ENCODE results near the gene CIITA. TPM values are rescaled to one million over a fixed set of nuclear protein-coding genes. Genes with fewer than 3 reads are reported as not detected.

CIITA gene
- total RNA-seq, 2 donors from 2014 or later: 25.2 to 31.0 TPM

- Histone ChIP-seq H3K4me1 (ENCODE audit: control insufficient read depth in 1 of 2, low read depth in 2 of 2) (no peaks in the 10 kb centered on the region), H3K4me3 (no peak overlapping the region), H3K36me3 (no peaks in the 10 kb centered on the region), H3K27me3 (replicated peaks; ENCODE audit: insufficient read depth) (no peaks in the 10 kb centered on the region), H3K27ac (no peak overlapping the region), H3K9me3 (no peaks in the 10 kb centered on the region)
- DNase-seq (ENCODE audit: low spot score): no peak
- no peak for ATAC-seq (ENCODE audit: insufficient number of reproducible peaks, low FRiP score, low read depth)
- no peak for TF ChIP-seq CTCF (IDR thresholded peaks at IDR 0.05)
Measured at GRCh38 chr16:10889855-10890254, 12.9 kb downstream of the CIITA start.

- H3K27me3 ChIP-seq (replicated peaks; ENCODE audit: insufficient read depth): no peaks in the 10 kb centered on the region
- DNase-seq (ENCODE audit: low spot score) (no peak), ATAC-seq (ENCODE audit: insufficient number of reproducible peaks, low FRiP score, low read depth) (no peak)
- H3K36me3 ChIP-seq: no peaks in the 10 kb centered on the region
- H3K4me3 ChIP-seq: no peak overlapping the region
- no peaks in the 10 kb centered on the region for H3K9me3 ChIP-seq
- no peaks in the 10 kb centered on the region for H3K4me1 ChIP-seq (ENCODE audit: control insufficient read depth in 1 of 2, low read depth in 2 of 2)
- TF ChIP-seq CTCF (IDR thresholded peaks at IDR 0.05): no peak
- no peak overlapping the region for H3K27ac ChIP-seq
Measured at GRCh38 chr16:10892782-10893318, 15.8 kb downstream of the CIITA start.

- no peak for ATAC-seq (ENCODE audit: insufficient number of reproducible peaks, low FRiP score, low read depth)
Measured at GRCh38 chr16:10895053-10895946, 18.3 kb downstream of the CIITA start.

DNA sequence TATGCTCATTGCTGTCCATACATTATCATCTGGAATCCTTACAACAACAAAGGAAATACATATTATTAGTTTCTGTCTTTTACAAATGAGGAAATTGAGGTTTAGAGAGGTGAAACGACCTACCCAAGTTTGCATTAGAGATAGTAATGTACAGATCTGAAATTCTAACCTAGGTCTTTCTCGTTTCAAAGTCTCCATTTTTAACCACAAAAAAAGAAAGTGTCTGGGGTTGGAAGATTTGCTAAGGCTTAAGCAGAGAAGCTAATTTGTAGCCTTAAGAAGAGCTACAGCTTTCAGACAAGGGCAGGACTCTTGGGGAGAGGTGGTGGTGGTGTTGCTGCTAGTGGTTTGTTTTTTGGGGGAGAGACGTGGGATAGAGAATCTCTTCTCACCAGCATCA, 19.2 kb downstream of the CIITA start:
- TF ChIP-seq CTCF (IDR thresholded peaks at IDR 0.05): no peak
- Histone ChIP-seq H3K27ac (no peak overlapping the region), H3K9me3 (no peaks in the 10 kb centered on the region), H3K4me3 (no peak overlapping the region), H3K4me1 (ENCODE audit: control insufficient read depth in 1 of 2, low read depth in 2 of 2) (no peaks in the 10 kb centered on the region), H3K36me3 (no peaks in the 10 kb centered on the region), H3K27me3 (replicated peaks; ENCODE audit: insufficient read depth) (no peaks in the 10 kb centered on the region)
- no peak for ATAC-seq (ENCODE audit: insufficient number of reproducible peaks, low FRiP score, low read depth)
- DNase-seq (ENCODE audit: low spot score): no peak

More at GRCh38 chr16:10895053-10895946, 18.3 kb downstream of the CIITA start:
- Histone ChIP-seq H3K36me3 (no peaks in the 10 kb centered on the region), H3K27me3 (replicated peaks; ENCODE audit: insufficient read depth) (no peaks in the 10 kb centered on the region), H3K27ac (no peak overlapping the region), H3K9me3 (no peaks in the 10 kb centered on the region), H3K4me1 (ENCODE audit: control insufficient read depth in 1 of 2, low read depth in 2 of 2) (no peaks in the 10 kb centered on the region), H3K4me3 (no peak overlapping the region)
- no peak for TF ChIP-seq CTCF (IDR thresholded peaks at IDR 0.05)
- DNase-seq (ENCODE audit: low spot score): no peak

DNA sequence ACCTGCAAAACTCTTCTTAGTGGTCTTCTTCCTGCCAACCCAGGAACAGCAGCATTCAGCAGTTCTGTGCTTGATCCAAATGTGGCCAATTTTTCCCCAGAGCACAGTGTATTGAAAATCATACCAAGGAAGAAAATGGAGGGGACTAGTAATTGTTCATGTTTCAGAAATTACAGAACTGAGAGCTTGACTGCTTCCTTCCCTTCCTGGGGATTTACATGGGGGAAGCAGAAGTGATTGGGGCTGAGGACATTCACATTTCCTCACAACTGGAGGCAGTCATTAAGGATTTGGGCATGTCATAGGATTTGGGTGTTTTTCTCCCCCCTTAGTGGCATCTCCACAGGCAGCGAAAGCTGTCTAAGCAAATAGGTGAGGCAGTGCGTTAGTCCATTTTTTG, 19.7 kb downstream of the CIITA start:
- DNase-seq (ENCODE audit: low spot score) (no peak), ATAC-seq (ENCODE audit: insufficient number of reproducible peaks, low FRiP score, low read depth) (no peak)
- H3K27me3 ChIP-seq (replicated peaks; ENCODE audit: insufficient read depth): no peaks in the 10 kb centered on the region
- H3K9me3 ChIP-seq: no peaks in the 10 kb centered on the region
- H3K27ac ChIP-seq: no peak overlapping the region
- TF ChIP-seq CTCF (IDR thresholded peaks at IDR 0.05): no peak
- H3K36me3 ChIP-seq: no peaks in the 10 kb centered on the region
- no peaks in the 10 kb centered on the region for H3K4me1 ChIP-seq (ENCODE audit: control insufficient read depth in 1 of 2, low read depth in 2 of 2)
- H3K4me3 ChIP-seq: no peak overlapping the region
